GM12875 (cell line): Measurements from ENCODE around the gene DUSP5.

Source experiments
- H3K4me3 ChIP-seq: one replicate; pipeline ENCODE4 v1.5.1; 2011; ENCODE audit warnings: low read depth, low read length, control low read depth
- TF ChIP-seq, protein P1 (sequence below): IDR thresholded peaks from 2 replicates; pipeline ENCODE4 v1.5.1; 2011; ENCODE audit warnings: low read depth, mild to moderate bottlenecking, control low read depth, inconsistent platforms, low read length, moderate library complexity, borderline replicate concordance; ENCODE audit not compliant: insufficient read depth

The DUSP5 gene

DNA sequence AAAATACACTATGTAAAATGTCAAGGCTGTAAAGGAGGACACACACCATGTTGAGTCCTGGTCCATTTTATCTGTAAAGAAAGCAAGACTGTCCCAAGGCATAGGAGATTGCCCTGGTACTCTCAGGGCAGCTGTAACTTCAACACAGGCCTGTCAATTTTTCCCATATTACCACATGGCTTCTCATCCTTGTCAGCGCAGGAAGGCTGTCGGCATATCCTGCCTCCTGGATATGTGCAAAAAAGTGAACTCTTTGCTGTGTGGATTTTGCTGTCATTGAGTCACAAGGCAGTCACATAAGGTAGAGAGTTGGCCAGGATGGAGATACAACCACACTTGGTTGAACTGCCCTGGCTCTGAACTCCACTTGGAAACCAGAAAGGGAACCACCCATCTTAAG is 8.7 kb downstream of the DUSP5 start:
- no peak overlapping the region for H3K4me3 ChIP-seq
- TF ChIP-seq, protein P1, sequence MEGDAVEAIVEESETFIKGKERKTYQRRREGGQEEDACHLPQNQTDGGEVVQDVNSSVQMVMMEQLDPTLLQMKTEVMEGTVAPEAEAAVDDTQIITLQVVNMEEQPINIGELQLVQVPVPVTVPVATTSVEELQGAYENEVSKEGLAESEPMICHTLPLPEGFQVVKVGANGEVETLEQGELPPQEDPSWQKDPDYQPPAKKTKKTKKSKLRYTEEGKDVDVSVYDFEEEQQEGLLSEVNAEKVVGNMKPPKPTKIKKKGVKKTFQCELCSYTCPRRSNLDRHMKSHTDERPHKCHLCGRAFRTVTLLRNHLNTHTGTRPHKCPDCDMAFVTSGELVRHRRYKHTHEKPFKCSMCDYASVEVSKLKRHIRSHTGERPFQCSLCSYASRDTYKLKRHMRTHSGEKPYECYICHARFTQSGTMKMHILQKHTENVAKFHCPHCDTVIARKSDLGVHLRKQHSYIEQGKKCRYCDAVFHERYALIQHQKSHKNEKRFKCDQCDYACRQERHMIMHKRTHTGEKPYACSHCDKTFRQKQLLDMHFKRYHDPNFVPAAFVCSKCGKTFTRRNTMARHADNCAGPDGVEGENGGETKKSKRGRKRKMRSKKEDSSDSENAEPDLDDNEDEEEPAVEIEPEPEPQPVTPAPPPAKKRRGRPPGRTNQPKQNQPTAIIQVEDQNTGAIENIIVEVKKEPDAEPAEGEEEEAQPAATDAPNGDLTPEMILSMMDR: no peak

DNA sequence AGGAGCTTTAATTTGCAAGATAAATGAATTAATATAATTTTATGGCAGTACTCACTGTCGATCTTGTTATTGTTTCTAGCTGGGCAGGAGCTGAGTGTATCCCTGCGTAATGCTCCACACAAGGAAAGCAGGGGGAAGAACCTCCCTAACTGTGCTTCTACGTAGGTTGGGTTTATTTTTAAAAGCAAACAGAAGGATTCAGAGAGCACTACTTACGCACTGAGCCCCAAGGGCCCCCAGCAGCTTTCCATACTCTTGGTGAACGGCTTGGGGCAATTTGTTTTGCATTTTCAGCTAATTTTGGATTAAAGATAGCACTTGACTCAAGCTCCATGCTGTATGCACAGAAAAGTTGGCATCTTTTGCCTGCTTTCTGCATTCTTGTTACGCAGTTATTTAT is 9.6 kb downstream of the DUSP5 start:
- TF ChIP-seq, protein P1: no peak

DNA sequence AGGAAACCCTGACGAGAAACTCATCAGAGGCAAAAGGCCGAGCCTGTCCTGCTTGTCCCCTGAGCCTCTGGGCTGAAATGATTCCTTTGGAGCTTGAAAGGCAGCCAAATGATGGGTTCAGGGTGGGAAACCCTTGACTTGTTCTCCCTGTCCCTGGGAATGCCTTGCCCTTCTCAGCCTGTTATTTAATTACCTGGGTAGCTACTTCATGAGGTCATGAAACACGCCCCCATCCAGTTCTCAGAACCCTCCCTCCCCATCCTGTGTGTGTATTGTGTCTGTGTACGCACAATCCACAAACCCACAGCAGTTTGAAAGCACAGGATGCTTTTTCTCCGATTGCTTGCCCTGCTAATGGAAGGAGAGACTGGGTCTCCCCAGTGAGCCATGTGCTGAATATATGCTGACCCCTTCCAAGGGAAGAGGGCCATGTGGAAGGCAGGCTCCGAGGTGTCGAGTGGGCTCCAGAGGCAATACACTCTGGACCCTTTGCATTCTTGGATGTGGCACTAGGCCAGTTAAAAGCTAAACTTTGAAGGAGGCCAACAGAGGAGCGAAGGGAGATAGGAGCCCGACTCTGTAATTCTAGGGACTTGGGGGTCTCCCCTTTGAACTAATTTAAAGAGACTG is 10.6 kb downstream of the DUSP5 start:
- TF ChIP-seq, protein P1: no peak
- no peak overlapping the region for H3K4me3 ChIP-seq

More for the DNA sequence above, 9.6 kb downstream of the DUSP5 start:
- H3K4me3 ChIP-seq: no peak overlapping the region

DNA sequence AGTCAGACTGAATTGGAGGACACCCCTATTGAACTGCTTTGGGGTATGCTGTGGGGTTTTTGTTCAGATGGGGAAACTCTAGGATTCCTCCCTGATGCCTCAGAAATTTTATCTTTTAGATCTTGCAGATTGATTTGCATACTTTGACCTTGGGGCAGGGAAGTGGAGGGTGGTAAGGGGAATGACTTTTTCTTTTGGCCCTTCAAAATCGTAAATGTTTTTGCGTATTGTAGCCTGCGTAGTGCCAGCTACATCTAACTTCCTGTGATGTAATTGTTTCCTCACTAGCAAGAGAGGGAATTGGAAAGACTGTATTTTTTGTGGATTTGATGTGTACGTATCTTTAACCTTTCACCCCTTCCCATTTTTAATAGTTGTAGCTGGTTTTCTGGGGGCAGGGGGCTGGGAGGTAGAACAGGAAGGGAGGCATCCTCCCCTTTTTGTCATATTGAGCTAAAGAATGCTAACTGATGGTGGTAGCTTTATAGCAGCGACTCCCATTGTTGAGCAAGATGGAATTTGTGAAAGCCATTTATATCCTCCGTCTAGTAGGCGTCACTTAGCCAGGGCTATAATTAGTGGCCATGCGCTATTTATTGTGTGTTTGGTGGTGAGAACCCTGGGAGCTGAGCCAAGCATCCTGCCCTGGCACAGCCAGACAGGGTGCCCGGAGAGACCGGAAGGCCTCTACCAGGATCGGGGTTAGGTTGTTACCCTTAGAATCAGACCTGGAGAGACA is 11.3 kb downstream of the DUSP5 start:
- H3K4me3 ChIP-seq: no peak overlapping the region
- TF ChIP-seq, protein P1: no peak

DNA sequence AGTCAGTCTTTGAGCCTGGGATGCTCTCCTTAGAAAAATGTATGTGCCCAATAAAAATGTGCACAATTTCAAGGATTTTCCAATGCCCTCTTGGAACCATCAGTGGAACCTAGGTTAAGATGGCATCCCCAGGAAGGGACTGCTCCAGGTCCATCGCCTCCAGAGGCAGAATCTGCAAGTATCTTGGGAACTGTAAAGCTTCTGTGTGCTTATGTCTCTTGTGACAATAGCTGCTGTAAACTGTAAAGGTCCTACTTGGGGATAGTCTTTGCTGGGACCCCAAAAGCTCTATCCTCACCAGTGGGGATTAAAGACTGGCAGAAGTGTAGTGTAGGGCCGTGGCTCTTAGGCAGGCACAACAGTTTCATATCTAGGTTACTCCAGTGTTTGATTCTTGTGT is 11.9 kb downstream of the DUSP5 start:
- H3K4me3 ChIP-seq: no peak overlapping the region
- TF ChIP-seq, protein P1: no peak

DNA sequence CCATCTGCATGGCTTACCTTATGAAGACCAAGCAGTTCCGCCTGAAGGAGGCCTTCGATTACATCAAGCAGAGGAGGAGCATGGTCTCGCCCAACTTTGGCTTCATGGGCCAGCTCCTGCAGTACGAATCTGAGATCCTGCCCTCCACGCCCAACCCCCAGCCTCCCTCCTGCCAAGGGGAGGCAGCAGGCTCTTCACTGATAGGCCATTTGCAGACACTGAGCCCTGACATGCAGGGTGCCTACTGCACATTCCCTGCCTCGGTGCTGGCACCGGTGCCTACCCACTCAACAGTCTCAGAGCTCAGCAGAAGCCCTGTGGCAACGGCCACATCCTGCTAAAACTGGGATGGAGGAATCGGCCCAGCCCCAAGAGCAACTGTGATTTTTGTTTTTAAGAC is 12.4 kb downstream of the DUSP5 start:
- no peak overlapping the region for H3K4me3 ChIP-seq
- TF ChIP-seq, protein P1: no peak

DNA sequence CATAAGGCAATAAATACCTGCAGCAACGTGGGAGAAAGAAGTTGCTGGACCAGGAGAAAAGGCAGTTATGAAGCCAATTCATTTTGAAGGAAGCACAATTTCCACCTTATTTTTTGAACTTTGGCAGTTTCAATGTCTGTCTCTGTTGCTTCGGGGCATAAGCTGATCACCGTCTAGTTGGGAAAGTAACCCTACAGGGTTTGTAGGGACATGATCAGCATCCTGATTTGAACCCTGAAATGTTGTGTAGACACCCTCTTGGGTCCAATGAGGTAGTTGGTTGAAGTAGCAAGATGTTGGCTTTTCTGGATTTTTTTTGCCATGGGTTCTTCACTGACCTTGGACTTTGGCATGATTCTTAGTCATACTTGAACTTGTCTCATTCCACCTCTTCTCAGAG is 13.0 kb downstream of the DUSP5 start:
- no peak overlapping the region for H3K4me3 ChIP-seq
- TF ChIP-seq, protein P1: no peak
